ENCODE data around the gene LFNG. TPM values are rescaled to one million over a fixed set of nuclear protein-coding genes. Genes with fewer than 3 reads are reported as not detected.
"Not testable (repeated sequence)": the region's sequence is repeated elsewhere in the genome, so short reads cannot be mapped to it uniquely, and the experiment has no call there.

LFNG gene
- total RNA-seq, 1 experiment from 2014 or later, result 4.5 TPM

DNA sequence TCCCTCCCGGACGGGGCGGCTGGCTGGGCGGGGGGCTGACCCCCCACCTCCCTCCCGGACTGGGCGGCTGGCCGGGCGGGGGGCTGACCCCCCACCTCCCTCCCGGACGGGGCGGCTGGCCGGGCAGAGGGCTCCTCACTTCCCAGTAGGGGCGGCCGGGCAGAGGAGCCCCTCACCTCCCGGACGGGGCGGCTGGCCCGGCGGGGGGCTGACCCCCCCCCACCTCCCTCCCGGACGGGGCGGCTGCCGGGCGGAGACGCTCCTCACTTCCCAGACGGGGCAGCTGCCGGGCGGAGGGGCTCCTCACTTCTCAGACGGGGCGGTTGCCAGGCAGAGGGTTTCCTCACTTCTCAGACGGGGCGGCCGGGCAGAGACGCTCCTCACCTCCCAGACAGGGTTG, 14.6 kb downstream of the LFNG start:
- H3K4me1 ChIP-seq, result peaks cover 19% of the 10 kb centered on the region
- BruUV-seq (replicated peaks); POLR2A ChIA-PET; H3K4me1 Mint-ChIP-seq (ENCODE audit: low read depth, unreplicated experiment); CTCF ChIA-PET; H3K9me3 Mint-ChIP-seq (ENCODE audit: unreplicated experiment); H3K36me3 ChIP-seq (ENCODE audit: control insufficient read depth, insufficient read depth, low read length); H3K4me3 ChIP-seq (ENCODE audit: low read depth, low read length); H3K4me3 Mint-ChIP-seq (ENCODE audit: unreplicated experiment); DNase-seq; H3K27me3 Mint-ChIP-seq (ENCODE audit: insufficient read depth, unreplicated experiment); H3K27me3 ChIP-seq (replicated peaks; ENCODE audit: control insufficient read depth, insufficient read depth, low read length); H3K36me3 Mint-ChIP-seq (ENCODE audit: insufficient read depth, unreplicated experiment); intact Hi-C loops (cut with micrococcal nuclease; ENCODE audit: unreplicated experiment); H3K9me3 ChIP-seq; H3K27ac Mint-ChIP-seq (ENCODE audit: unreplicated experiment): not testable (repeated sequence)

DNA sequence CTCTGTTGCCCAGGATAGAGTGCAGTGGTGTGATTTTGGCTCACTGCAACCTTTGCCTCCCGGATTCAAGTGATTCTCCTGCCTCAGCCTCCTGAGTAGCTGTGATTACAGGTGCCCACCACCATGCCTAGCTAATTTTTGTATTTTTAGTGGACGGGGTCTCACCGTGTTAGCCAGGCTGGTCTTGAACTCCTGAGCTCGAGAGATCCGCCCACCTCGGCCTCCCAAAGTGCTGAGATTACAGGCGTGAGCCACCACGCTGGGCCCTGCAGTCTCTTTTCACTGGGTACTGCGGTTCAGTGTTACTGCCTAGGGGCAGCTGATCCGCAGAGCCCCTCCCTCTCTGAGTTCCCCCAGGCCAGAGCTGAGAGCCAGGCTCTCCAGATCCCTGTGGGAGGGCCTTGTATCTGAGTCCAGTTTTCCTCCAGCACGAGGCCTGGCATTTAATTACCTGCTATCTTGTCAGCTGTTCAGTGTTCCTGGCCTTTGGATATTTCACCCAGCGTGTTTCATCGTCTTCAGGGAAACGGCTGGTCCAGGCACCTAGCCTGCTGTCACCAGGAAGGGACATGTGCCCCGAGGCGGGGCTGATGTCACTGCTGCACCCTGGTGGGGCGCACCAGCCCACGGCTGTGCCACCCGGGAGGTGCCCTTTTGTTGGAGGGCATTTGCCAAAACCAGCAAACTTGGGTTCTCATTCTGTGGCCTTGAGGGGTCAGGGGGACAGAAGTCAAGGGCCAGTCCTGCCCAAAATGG, 16.5 kb downstream of the LFNG start:
- H3K27ac Mint-ChIP-seq (ENCODE audit: unreplicated experiment); BruUV-seq (replicated peaks); H3K4me1 Mint-ChIP-seq (ENCODE audit: low read depth, unreplicated experiment); H3K9me3 ChIP-seq; intact Hi-C loops (cut with micrococcal nuclease; ENCODE audit: unreplicated experiment); POLR2A ChIA-PET; H3K9me3 Mint-ChIP-seq (ENCODE audit: unreplicated experiment); H3K36me3 ChIP-seq (ENCODE audit: control insufficient read depth, insufficient read depth, low read length); H3K4me1 ChIP-seq; H3K4me3 Mint-ChIP-seq (ENCODE audit: unreplicated experiment); H3K4me3 ChIP-seq (ENCODE audit: low read depth, low read length); DNase-seq; H3K27me3 Mint-ChIP-seq (ENCODE audit: insufficient read depth, unreplicated experiment); H3K27me3 ChIP-seq (replicated peaks; ENCODE audit: control insufficient read depth, insufficient read depth, low read length); H3K36me3 Mint-ChIP-seq (ENCODE audit: insufficient read depth, unreplicated experiment): not testable (repeated sequence)
- CTCF ChIA-PET, result interaction anchor here (0.6 kb wide), 1 partner anchor 32 kb away, joined by 3 read pairs; no protein-coding TSS in a partner anchor

DNA sequence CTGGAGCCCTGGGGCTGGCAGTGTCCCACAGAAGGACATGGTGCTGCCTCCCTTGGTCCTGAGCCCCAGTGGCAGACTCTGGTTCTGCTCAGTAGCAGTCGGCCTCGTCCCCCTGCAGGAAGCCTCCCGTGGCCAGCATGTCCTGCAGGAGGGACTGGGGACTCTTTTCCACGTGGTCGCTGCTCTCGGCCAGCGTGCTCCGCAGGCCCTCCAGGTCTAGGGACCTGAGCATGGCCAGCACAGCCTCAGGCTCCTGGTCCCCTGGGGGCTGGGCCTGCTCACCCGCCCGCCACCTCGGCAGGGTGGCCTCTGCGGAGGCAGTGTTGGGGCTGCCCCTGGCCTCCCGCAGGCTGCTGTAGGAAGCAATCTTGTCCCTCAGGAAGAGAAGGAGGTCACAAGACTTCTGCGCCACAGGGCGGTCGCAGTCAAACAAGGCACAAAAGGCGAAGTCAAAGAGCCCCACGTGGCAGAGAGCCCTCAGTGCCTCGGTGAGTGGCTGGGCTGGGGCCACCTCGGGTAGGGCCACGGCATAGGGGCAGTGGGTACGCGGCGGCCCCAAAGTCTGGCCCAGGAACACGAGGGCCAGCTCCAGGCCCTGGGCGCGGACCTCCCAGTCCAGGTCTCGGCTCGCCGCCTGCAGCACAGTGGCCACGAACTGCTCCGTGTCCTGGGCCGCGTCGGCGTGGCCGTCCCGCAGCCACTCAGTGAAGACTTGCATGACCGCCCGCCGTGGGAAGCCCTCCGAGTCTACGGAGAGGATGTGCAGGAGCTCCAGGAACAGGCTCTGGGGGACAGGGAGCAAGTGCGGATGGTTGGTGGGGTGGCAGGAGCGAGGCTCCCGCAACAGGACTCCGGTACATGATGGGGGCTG, 18.6 kb downstream of the LFNG start:
- H3K36me3 ChIP-seq (ENCODE audit: control insufficient read depth, insufficient read depth, low read length), result no peaks in the 10 kb centered on the region; the same call in none of the 2 replicates
- Mint-ChIP-seq H3K4me3 (ENCODE audit: unreplicated experiment) (no peak overlapping the region), H3K27me3 (ENCODE audit: insufficient read depth, unreplicated experiment) (no peaks in the 10 kb centered on the region), H3K4me1 (ENCODE audit: low read depth, unreplicated experiment) (no peaks in the 10 kb centered on the region), H3K27ac (ENCODE audit: unreplicated experiment) (no peak overlapping the region), H3K9me3 (ENCODE audit: unreplicated experiment) (no peaks in the 10 kb centered on the region), H3K36me3 (ENCODE audit: insufficient read depth, unreplicated experiment) (peaks cover 8% of the 10 kb centered on the region)
- no peaks in the 10 kb centered on the region for H3K9me3 ChIP-seq
- ChIA-PET CTCF (no interaction called here), POLR2A (no interaction called here)
- BruUV-seq (replicated peaks), result TSS peak; percentile 51
- DNase-seq, result peak in 1 of 2 experiments; percentile 46
- H3K27me3 ChIP-seq (replicated peaks; ENCODE audit: control insufficient read depth, insufficient read depth, low read length), result no peaks in the 10 kb centered on the region
- no peaks in the 10 kb centered on the region for H3K4me1 ChIP-seq
- no peak overlapping the region for H3K4me3 ChIP-seq (ENCODE audit: low read depth, low read length)
- intact Hi-C loops (cut with micrococcal nuclease; ENCODE audit: unreplicated experiment), result no loop called here
- TF ChIP-seq, protein P1, sequence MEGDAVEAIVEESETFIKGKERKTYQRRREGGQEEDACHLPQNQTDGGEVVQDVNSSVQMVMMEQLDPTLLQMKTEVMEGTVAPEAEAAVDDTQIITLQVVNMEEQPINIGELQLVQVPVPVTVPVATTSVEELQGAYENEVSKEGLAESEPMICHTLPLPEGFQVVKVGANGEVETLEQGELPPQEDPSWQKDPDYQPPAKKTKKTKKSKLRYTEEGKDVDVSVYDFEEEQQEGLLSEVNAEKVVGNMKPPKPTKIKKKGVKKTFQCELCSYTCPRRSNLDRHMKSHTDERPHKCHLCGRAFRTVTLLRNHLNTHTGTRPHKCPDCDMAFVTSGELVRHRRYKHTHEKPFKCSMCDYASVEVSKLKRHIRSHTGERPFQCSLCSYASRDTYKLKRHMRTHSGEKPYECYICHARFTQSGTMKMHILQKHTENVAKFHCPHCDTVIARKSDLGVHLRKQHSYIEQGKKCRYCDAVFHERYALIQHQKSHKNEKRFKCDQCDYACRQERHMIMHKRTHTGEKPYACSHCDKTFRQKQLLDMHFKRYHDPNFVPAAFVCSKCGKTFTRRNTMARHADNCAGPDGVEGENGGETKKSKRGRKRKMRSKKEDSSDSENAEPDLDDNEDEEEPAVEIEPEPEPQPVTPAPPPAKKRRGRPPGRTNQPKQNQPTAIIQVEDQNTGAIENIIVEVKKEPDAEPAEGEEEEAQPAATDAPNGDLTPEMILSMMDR (IDR thresholded peaks at IDR 0.05; ENCODE audit: insufficient read depth in 1 of 2, low read depth in 1 of 2, low read length in 1 of 2, severe bottlenecking in 1 of 2, unreplicated experiment in 1 of 2), result peak in 1 of 2 experiments; percentile 12
